ENCODE data around the gene OBI1.

OBI1 gene

DNA sequence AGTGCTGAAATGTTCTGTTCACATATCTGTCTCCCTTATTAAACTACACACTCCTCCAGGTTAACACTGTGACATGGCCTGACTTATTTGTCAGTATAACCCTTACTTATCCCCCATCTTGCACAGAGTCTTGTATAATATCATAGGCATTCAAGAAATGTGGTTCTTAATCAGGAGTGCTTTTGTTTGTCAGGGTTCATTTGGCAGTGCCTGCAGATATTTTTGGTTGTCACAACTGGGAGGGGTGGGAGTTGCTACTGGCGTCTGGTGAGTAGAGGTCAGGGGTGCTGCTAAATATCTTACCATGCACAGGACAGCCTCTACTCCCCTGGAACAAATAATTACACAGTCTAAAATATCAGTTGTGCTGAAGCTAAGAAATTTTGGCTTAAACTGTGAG, 20.4 kb upstream of the OBI1 start:
- no peak for TF ChIP-seq ZFX (IDR thresholded peaks at IDR 0.05)
- TF ChIP-seq CTCF (conservative IDR thresholded peaks at IDR 0.05), result no peak

DNA sequence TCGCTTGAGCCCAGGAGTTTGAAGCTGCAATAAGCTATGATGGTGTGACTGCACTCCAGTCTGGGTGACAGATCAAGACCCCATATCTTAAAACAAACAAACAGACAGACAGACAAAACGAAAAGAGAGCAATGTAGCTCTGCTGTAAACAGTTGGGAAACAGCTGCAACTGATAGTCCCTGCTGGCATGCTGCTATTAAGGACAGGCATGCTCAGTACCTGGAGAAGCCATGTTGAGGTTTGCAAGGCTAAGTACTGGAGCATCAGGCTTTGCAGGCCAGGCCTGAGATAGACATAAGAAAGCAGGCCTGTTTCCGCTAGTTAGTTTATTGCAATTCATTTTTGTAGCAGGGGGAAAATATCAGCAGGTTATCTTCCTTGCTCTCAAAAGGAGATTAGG, 16.2 kb upstream of the OBI1 start:
- H3K27ac ChIP-seq, result no peak overlapping the region
- TF ChIP-seq CTCF (conservative IDR thresholded peaks at IDR 0.05) (no peak), ZFX (IDR thresholded peaks at IDR 0.05) (no peak)

More for the DNA sequence above, 20.4 kb upstream of the OBI1 start:
- H3K27ac ChIP-seq, result no peak overlapping the region

DNA sequence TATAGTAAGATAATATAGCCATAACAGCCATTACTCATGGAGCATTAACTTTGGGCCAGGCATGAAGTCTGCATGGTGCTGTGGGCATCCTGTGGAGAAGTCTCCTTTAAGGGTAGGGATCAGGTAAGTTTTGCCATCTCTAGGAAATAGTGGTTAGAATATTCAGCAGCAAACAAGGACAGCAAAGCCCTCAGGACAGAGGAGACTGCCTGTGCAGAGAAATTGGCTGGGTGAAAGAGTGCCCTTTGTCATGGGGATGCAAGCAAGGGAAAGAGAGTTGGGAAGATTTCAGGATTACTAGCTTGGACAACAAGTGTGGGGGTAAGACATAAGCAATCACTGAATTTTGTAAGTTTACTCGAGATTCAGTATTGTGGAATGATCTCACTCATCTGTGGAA, 15.7 kb upstream of the OBI1 start:
- TF ChIP-seq CTCF (conservative IDR thresholded peaks at IDR 0.05) (no peak), ZFX (IDR thresholded peaks at IDR 0.05) (no peak)

DNA sequence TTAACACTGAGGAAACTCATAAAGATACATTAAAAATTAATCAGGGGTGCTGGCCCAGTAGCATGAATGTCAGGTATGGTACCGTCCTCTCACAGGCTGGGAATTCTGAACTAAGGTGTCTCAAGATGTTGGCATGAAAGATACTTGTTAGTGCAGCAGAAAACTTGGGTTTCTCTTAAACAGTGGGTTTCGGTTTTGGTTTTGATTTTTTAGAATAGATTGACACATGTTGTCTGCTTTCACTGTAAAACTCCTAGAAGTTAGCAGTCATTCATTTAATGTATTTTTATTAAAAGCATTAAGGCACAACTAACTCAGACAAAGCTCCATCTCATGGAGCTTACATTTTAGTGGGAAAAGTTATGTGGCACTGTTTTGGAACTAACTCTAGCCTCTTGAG, 3.5 kb upstream of the OBI1 start:
- no peak overlapping the region for H3K27ac ChIP-seq
- TF ChIP-seq ZFX (IDR thresholded peaks at IDR 0.05) (no peak), CTCF (conservative IDR thresholded peaks at IDR 0.05) (no peak)

More for the DNA sequence above, 15.7 kb upstream of the OBI1 start:
- no peak overlapping the region for H3K27ac ChIP-seq

GRCh38 chr13:78660495-78660857, 1.5 kb upstream of the OBI1 start:
- no peak for TF ChIP-seq CTCF (conservative IDR thresholded peaks at IDR 0.05)
- TF ChIP-seq ZFX (IDR thresholded peaks at IDR 0.05), result no peak
- no peak overlapping the region for H3K27ac ChIP-seq

DNA sequence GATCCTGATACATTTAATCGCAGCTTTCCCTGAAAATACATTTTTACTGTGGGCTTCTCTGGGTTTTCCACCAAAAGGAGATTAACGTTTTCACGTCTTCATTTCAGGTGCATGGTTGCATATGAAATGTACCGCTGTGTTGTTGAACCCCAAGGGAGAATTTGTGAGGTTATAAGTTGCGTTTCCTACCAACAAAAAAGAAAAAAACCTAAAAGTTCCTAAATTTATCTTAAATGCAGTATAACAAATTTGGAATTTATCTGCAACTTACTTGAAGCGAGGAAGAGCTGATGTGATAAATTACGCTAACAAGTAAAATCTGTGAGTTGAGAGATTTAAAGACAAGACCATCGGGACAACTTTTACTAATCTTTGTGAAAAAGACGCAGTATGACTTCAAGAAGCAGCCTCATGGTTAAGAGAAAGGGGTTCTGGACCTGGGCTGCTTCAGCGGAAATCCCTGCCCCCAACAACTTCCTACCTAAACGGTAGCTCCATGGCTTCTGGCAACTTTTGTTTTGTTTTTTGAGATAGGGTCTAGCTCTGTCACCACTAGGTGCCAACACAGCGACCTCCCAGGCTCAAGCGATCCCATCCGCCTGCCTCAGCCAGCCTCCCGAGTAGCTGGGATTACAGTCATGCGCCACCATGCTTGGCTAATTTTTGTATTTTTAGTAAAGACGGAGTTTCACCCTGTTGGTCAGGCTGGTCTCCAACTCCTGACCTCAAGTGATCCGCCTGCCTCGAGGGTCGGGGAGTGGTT, 958 bp upstream of the OBI1 start:
- TF ChIP-seq ZFX (IDR thresholded peaks at IDR 0.05) (no peak), CTCF (conservative IDR thresholded peaks at IDR 0.05) (no peak)
- H3K27ac ChIP-seq, result no peak overlapping the region

- no peak overlapping the region for H3K27ac ChIP-seq
- TF ChIP-seq ZFX (IDR thresholded peaks at IDR 0.05) (no peak), CTCF (conservative IDR thresholded peaks at IDR 0.05) (no peak)
Observed at GRCh38 chr13:78659450-78659730, 435 bp upstream of the OBI1 start.

Data from C4-2B (cell line).